ENCODE data around the gene FAM89B.

Gene FAM89B

DNA sequence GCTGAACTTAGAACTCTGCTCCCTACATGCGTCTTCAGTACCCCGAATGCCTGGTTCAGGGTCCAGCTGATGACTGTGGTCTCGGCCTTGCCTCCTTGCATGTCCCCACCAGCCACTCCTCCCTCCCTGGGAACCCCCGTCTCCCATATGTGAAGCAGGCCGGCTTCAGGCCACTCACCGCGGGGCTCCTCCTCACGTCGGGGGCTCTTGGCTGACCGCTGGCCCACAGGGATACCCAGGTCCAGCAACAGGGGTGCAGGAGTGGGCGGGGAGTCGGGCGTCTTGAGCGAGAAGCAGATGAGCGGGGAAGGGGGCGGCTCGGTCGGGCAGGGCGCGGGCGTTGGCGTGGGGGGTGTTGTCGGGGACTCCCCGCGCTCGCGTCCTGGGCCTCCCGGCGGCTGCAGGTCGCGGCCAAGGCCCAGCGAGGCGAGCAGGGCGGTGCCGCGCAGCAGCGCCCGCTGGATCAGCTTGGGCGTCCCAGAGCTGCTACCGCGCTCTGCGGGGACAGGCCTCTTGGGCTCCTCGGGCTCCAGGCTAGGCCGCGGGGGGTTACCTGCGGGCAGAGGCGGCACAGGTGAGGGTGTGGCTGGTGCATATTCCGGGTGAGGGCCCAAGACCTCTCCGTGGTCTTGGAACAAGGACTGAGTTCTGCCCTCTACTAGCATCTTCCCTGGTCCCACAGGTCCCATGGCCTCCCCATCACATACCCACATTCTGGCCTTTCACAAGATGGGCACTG, 27.0 kb downstream of the FAM89B start:
- WGBS (ENCODE audit: extremely low coverage, insufficient coverage, insufficient read length) = no CpG with 5 or more reads among the region's 49 CpGs
- Histone ChIP-seq H3K4me3 (ENCODE audit: low read depth, low read length) (no peak overlapping the region), H3K36me3 (ENCODE audit: control insufficient read depth in 1 of 2, insufficient read depth in 2 of 2, low read length in 2 of 2) (peaks cover 37% of the 10 kb centered on the region in 2 experiments)

DNA sequence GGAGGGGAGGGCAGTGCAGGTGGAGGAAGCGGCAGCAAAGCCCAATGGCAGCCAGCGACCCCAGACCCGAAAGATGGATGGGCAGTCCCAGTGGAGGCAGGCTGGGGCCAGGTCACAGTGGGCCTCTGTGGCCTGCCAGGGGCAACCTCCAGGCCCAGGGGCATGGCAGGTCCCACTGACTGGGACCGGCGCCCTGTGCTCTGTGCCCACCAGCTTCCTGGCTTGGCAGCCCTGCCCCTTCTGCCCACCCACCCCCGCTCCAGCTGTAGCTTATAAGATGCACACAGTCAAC, 27.6 kb downstream of the FAM89B start:
- Histone ChIP-seq H3K9ac (ENCODE audit: low read length) (no peak overlapping the region), H3K27ac (ENCODE audit: low read depth, low read length) (no peak overlapping the region), H4K91ac (ENCODE audit: low read depth, low read length) (no peak overlapping the region), H3K27me3 (ENCODE audit: insufficient read depth, low read length) (no peaks in the 10 kb centered on the region), H4K12ac (ENCODE audit: low read depth, low read length) (no peak overlapping the region), H2AFZ (ENCODE audit: insufficient read depth, low read length, poor library complexity) (no peak overlapping the region), H3K79me1 (ENCODE audit: low read length) (no peaks in the 10 kb centered on the region), H3K79me2 (ENCODE audit: control insufficient read depth, insufficient read depth, low read length, poor library complexity) (no peaks in the 10 kb centered on the region), H3K4me1 (ENCODE audit: control insufficient read depth in 1 of 2, insufficient read depth in 2 of 2, low read length in 2 of 2) (no peaks in the 10 kb centered on the region), H3K4me2 (ENCODE audit: low read length) (no peak overlapping the region), H3K9me3 (ENCODE audit: insufficient read depth, low read depth, low read length) (peaks cover 5% of the 10 kb centered on the region), H2BK12ac (ENCODE audit: low read length) (no peak overlapping the region), H2BK120ac (ENCODE audit: insufficient read depth, low read length, poor library complexity) (no peak overlapping the region), H3K4me3 (ENCODE audit: low read depth, low read length) (no peak overlapping the region), H3K23ac (ENCODE audit: low read length) (no peak overlapping the region), H3K18ac (ENCODE audit: low read length) (no peak overlapping the region), H3K14ac (ENCODE audit: low read length) (no peak overlapping the region), H4K8ac (ENCODE audit: low read depth, low read length) (no peak overlapping the region), H2AK5ac (ENCODE audit: low read length) (no peak overlapping the region), H2BK5ac (ENCODE audit: low read depth, low read length, poor library complexity) (no peak overlapping the region), H3K4ac (ENCODE audit: low read depth, low read length) (no peak overlapping the region), H3K36me3 (ENCODE audit: control insufficient read depth in 1 of 2, insufficient read depth in 2 of 2, low read length in 2 of 2) (peaks cover 41 to 42% of the 10 kb centered on the region in 2 experiments)
- DNase-seq = no peak
- WGBS (ENCODE audit: extremely low coverage, insufficient coverage, insufficient read length) = no CpG with 5 or more reads among the region's 6 CpGs

More for the DNA sequence above, 27.0 kb downstream of the FAM89B start:
- H2BK12ac ChIP-seq (ENCODE audit: low read length) = no peak overlapping the region
- H2BK120ac ChIP-seq (ENCODE audit: insufficient read depth, low read length, poor library complexity) = no peak overlapping the region
- no peak overlapping the region for H3K18ac ChIP-seq (ENCODE audit: low read length)
- no peak overlapping the region for H2AK5ac ChIP-seq (ENCODE audit: low read length)
- H3K9ac ChIP-seq (ENCODE audit: low read length) = no peak overlapping the region
- no peak overlapping the region for H3K4me2 ChIP-seq (ENCODE audit: low read length)
- H3K27me3 ChIP-seq (ENCODE audit: insufficient read depth, low read length) = no peaks in the 10 kb centered on the region
- no peak overlapping the region for H4K12ac ChIP-seq (ENCODE audit: low read depth, low read length)
- H3K9me3 ChIP-seq (ENCODE audit: insufficient read depth, low read depth, low read length) = peaks cover 5% of the 10 kb centered on the region
- H2BK5ac ChIP-seq (ENCODE audit: low read depth, low read length, poor library complexity) = no peak overlapping the region
- no peak overlapping the region for H3K23ac ChIP-seq (ENCODE audit: low read length)
- no peak overlapping the region for H4K91ac ChIP-seq (ENCODE audit: low read depth, low read length)
- no peaks in the 10 kb centered on the region for H3K79me1 ChIP-seq (ENCODE audit: low read length)
- H3K79me2 ChIP-seq (ENCODE audit: control insufficient read depth, insufficient read depth, low read length, poor library complexity) = no peaks in the 10 kb centered on the region
- no peak overlapping the region for H3K27ac ChIP-seq (ENCODE audit: low read depth, low read length)
- no peak overlapping the region for H3K14ac ChIP-seq (ENCODE audit: low read length)
- H3K4ac ChIP-seq (ENCODE audit: low read depth, low read length) = no peak overlapping the region
- no peak for DNase-seq
- H3K4me1 ChIP-seq (ENCODE audit: control insufficient read depth in 1 of 2, insufficient read depth in 2 of 2, low read length in 2 of 2) = no peaks in the 10 kb centered on the region
- H2AFZ ChIP-seq (ENCODE audit: insufficient read depth, low read length, poor library complexity) = no peak overlapping the region
- no peak overlapping the region for H4K8ac ChIP-seq (ENCODE audit: low read depth, low read length)

DNA sequence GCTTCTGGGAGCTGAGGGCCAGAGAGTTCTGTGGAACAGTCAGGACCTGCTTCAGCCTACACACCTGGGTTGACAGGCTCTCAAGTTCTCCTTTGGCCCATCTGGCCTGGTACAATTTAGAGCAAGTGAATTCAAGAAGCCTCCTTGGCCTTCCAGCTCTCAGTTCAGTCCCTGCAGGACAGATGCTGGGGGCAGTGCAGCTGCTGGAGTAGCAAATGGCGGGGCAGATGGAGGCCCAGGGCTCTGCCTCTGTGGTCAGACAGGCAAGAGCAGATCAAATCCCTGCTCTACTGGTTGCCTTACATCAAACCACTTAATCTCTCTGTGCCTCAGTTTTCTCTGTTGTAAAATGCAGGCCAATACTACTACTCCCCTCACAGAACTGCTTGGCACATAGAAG, 31.9 kb downstream of the FAM89B start:
- Histone ChIP-seq H4K8ac (ENCODE audit: low read depth, low read length) (no peak overlapping the region), H3K9ac (ENCODE audit: low read length) (no peak overlapping the region), H4K12ac (ENCODE audit: low read depth, low read length) (no peak overlapping the region), H2BK5ac (ENCODE audit: low read depth, low read length, poor library complexity) (no peak overlapping the region), H2AK5ac (ENCODE audit: low read length) (no peak overlapping the region), H2BK120ac (ENCODE audit: insufficient read depth, low read length, poor library complexity) (no peak overlapping the region), H4K91ac (ENCODE audit: low read depth, low read length) (no peak overlapping the region), H3K14ac (ENCODE audit: low read length) (no peak overlapping the region), H3K4me2 (ENCODE audit: low read length) (no peak overlapping the region), H3K9me3 (ENCODE audit: insufficient read depth, low read depth, low read length) (peaks cover 9% of the 10 kb centered on the region), H3K23ac (ENCODE audit: low read length) (no peak overlapping the region), H3K27me3 (ENCODE audit: insufficient read depth, low read length) (no peaks in the 10 kb centered on the region), H3K79me1 (ENCODE audit: low read length) (no peaks in the 10 kb centered on the region), H2BK12ac (ENCODE audit: low read length) (no peak overlapping the region), H3K27ac (ENCODE audit: low read depth, low read length) (no peak overlapping the region), H3K18ac (ENCODE audit: low read length) (no peak overlapping the region), H3K79me2 (ENCODE audit: control insufficient read depth, insufficient read depth, low read length, poor library complexity) (no peaks in the 10 kb centered on the region), H3K4me1 (ENCODE audit: control insufficient read depth in 1 of 2, insufficient read depth in 2 of 2, low read length in 2 of 2) (peaks cover 9 to 11% of the 10 kb centered on the region in 2 experiments), H3K4me3 (ENCODE audit: low read depth, low read length) (no peak overlapping the region), H3K36me3 (ENCODE audit: control insufficient read depth in 1 of 2, insufficient read depth in 2 of 2, low read length in 2 of 2) (peaks cover 48 to 52% of the 10 kb centered on the region in 2 experiments), H3K4ac (ENCODE audit: low read depth, low read length) (no peak overlapping the region), H2AFZ (ENCODE audit: insufficient read depth, low read length, poor library complexity) (no peak overlapping the region)
- WGBS (ENCODE audit: extremely low coverage, insufficient coverage, insufficient read length) = no CpG with 5 or more reads among the region's 1 CpG
- DNase-seq = no peak

DNA sequence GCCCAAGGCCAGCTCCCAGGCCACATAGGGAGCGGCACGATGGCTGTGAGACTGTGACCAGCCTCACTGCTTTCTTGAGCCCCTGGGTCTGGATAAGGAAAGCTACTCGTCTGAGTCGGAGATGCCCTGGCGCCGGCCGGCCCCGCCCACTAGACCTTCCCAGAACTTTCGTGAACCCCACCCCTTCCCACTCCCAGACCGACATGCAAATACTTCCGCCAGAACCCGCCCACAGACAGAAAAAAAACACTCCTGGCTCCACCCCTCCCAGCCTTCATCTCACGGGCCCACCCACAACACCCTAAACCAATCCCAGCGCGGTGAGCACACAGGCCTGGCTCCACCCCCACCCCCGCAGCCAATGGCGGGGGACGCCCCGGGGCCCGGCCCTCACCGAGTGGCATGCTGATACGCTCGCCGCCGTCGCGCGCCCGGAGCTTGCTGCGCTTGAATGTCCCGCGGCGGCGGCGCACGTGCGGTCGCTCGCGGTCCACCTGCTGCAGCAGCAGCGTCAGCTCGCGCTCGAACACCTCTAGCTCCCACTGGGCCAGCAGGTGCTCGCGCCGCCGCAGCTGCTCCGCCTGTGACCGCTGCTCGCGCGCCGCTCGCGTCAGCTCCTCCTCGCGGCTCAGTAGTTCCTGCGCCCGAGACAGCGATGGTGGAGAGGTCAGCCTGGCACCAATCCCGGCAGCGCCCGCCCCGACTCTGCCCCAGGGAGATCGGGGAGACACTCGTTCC, 34.7 kb downstream of the FAM89B start:
- H4K91ac ChIP-seq (ENCODE audit: low read depth, low read length) = no peak overlapping the region
- H2AFZ ChIP-seq (ENCODE audit: insufficient read depth, low read length, poor library complexity) = no peak overlapping the region
- H3K18ac ChIP-seq (ENCODE audit: low read length) = no peak overlapping the region
- no peak overlapping the region for H4K12ac ChIP-seq (ENCODE audit: low read depth, low read length)
- H3K14ac ChIP-seq (ENCODE audit: low read length) = no peak overlapping the region
- peaks cover 59 to 62% of the 10 kb centered on the region in 2 experiments for H3K36me3 ChIP-seq (ENCODE audit: control insufficient read depth in 1 of 2, insufficient read depth in 2 of 2, low read length in 2 of 2)
- H3K27me3 ChIP-seq (ENCODE audit: insufficient read depth, low read length) = no peaks in the 10 kb centered on the region
- H3K9me3 ChIP-seq (ENCODE audit: insufficient read depth, low read depth, low read length) = peaks cover 9% of the 10 kb centered on the region
- H3K23ac ChIP-seq (ENCODE audit: low read length) = no peak overlapping the region
- peak; percentile 95 for DNase-seq
- H2BK5ac ChIP-seq (ENCODE audit: low read depth, low read length, poor library complexity) = no peak overlapping the region
- H3K9ac ChIP-seq (ENCODE audit: low read length) = no peak overlapping the region
- WGBS (ENCODE audit: extremely low coverage, insufficient coverage, insufficient read length) = no CpG with 5 or more reads among the region's 67 CpGs
- H3K4me1 ChIP-seq (ENCODE audit: control insufficient read depth in 1 of 2, insufficient read depth in 2 of 2, low read length in 2 of 2) = peaks cover 17 to 21% of the 10 kb centered on the region in 2 experiments
- H2AK5ac ChIP-seq (ENCODE audit: low read length) = no peak overlapping the region
- H3K79me2 ChIP-seq (ENCODE audit: control insufficient read depth, insufficient read depth, low read length, poor library complexity) = peaks cover under 1% of the 10 kb centered on the region
- peak overlapping the region; percentile 63 for H3K4me2 ChIP-seq (ENCODE audit: low read length)
- H4K8ac ChIP-seq (ENCODE audit: low read depth, low read length) = no peak overlapping the region
- no peak overlapping the region for H2BK120ac ChIP-seq (ENCODE audit: insufficient read depth, low read length, poor library complexity)
- H3K4me3 ChIP-seq (ENCODE audit: low read depth, low read length) = peak overlapping the region; percentile 34
- H3K27ac ChIP-seq (ENCODE audit: low read depth, low read length) = peak overlapping the region; percentile 19
- H3K79me1 ChIP-seq (ENCODE audit: low read length) = peaks cover 2% of the 10 kb centered on the region
- H3K4ac ChIP-seq (ENCODE audit: low read depth, low read length) = no peak overlapping the region
- no peak overlapping the region for H2BK12ac ChIP-seq (ENCODE audit: low read length)

All from trophoblast cell (in vitro differentiated cells and primary cell).